MM.1S (cell line): ENCODE measurements around the gene KPNA4.
"Not testable (repeated sequence)": the region's sequence is repeated elsewhere in the genome, so short reads cannot be mapped to it uniquely, and the experiment has no call there.

Experiments used
- DNase-seq: peaks from one replicate; pipeline ENCODE4 v3.0.0-alpha.2; 2015
- H2AFZ ChIP-seq: fragments of 300-600 bp; sonication (generic); 2 replicates; pipeline ENCODE4 v1.6.0; 2016; ENCODE audit warnings: antibody characterized with exemption, low read length
- H3F3A ChIP-seq: fragments of 300-600 bp; sonication (generic); 2 replicates; pipeline ENCODE4 v1.6.1; 2016; ENCODE audit warnings: mild to moderate bottlenecking, antibody characterized with exemption, low read length, moderate library complexity, mixed read lengths; ENCODE audit not compliant: insufficient read depth
- H3K27ac ChIP-seq: fragments of 300-600 bp; sonication (generic); 2 replicates; pipeline ENCODE4 v1.5.1; 2016; ENCODE audit warnings: mild to moderate bottlenecking, low read length
- H3K27me3 ChIP-seq: fragments of 300-600 bp; sonication (generic); replicated peaks from 2 replicates; pipeline ENCODE4 v1.6.0; 2016; ENCODE audit warnings: low read length; ENCODE audit not compliant: insufficient read depth
- H3K36me3 ChIP-seq: fragments of 300-600 bp; sonication (generic); replicated peaks from 2 replicates; pipeline ENCODE4 v1.6.1; 2016; ENCODE audit warnings: mild to moderate bottlenecking, low read length, mixed read lengths; ENCODE audit not compliant: insufficient read depth
- H3K4me1 ChIP-seq: fragments of 300-600 bp; sonication (generic); 2 replicates; pipeline ENCODE4 v1.6.1; 2016; ENCODE audit warnings: low read length, mixed read lengths
- H3K4me2 ChIP-seq: fragments of 300-600 bp; sonication (generic); 2 replicates; pipeline ENCODE4 v1.6.0; 2016; ENCODE audit warnings: low read depth, low read length
- H3K4me3 ChIP-seq: fragments of 300-600 bp; sonication (generic); 2 replicates; pipeline ENCODE4 v1.5.1; 2016; ENCODE audit warnings: low read length, mixed read lengths
- H3K79me2 ChIP-seq: fragments of 300-600 bp; sonication (generic); 2 replicates; pipeline ENCODE4 v1.6.1; 2016; ENCODE audit warnings: mixed run types, low read length, mixed read lengths
- H3K9ac ChIP-seq: fragments of 300-600 bp; sonication (generic); 2 replicates; pipeline ENCODE4 v1.6.1; 2016; ENCODE audit warnings: low read length, mixed read lengths
- H3K9me2 ChIP-seq: fragments of 300-600 bp; sonication (generic); replicated peaks from 2 replicates; pipeline ENCODE4 v1.6.1; 2016; ENCODE audit warnings: mild to moderate bottlenecking, low read length, mixed read lengths; ENCODE audit not compliant: insufficient read depth
- H3K9me3 ChIP-seq: fragments of 300-600 bp; sonication (generic); replicated peaks from 2 replicates; pipeline ENCODE4 v1.6.1; 2016; ENCODE audit warnings: mild to moderate bottlenecking, low read length, mixed read lengths; ENCODE audit not compliant: insufficient read depth
- H4K20me1 ChIP-seq: fragments of 300-600 bp; sonication (generic); 2 replicates; pipeline ENCODE4 v1.6.1; 2016; ENCODE audit warnings: mild to moderate bottlenecking, low read length, moderate library complexity, mixed read lengths; ENCODE audit not compliant: insufficient read depth
- EZH2 ChIP-seq: fragments of 300-600 bp; sonication (generic); optimal IDR thresholded peaks from 2 replicates; pipeline ENCODE3; 2017; ENCODE audit warnings: low read depth, mild to moderate bottlenecking, antibody characterized with exemption, low read length, mixed read lengths
- EZH2phosphoT487 ChIP-seq: fragments of 300-600 bp; sonication (generic); IDR thresholded peaks from 2 replicates; pipeline ENCODE4 v1.6.1; 2018; ENCODE audit warnings: antibody characterized with exemption, low read length
- TF ChIP-seq, protein P1 (sequence below): fragments of 300-600 bp; sonication (generic); IDR thresholded peaks from 2 replicates; pipeline ENCODE4 v1.5.1; 2016; ENCODE audit warnings: antibody characterized with exemption, low read length, mixed read lengths

The KPNA4 gene

DNA sequence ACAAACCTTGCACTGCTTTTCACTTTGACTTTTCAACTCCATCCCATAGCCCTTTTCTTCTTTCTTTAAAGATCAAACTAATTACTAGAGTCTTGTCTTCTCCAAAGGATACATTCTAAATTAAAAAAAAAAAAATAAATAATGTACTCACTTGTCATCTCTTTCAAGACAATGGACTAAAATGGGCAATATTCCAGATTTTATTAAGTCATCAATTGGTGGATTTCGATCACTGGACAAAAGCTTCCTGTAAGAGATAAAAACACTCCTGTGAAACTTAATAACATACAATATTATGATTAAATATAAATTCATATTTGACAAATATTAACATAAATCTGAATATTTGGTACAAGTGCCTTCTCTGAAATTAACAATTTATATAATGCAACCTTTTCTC is 34.1 kb downstream of the KPNA4 start:
- no peaks in the 10 kb centered on the region for H3F3A ChIP-seq
- no peaks in the 10 kb centered on the region for H3K9me2 ChIP-seq
- H3K27me3 ChIP-seq = no peaks in the 10 kb centered on the region
- H3K4me2 ChIP-seq = no peak overlapping the region
- peaks cover 18% of the 10 kb centered on the region; the same call in 1 of the 2 replicates for H3K36me3 ChIP-seq
- TF ChIP-seq EZH2phosphoT487 (no peak), EZH2 (no peak)
- TF ChIP-seq, protein P1, sequence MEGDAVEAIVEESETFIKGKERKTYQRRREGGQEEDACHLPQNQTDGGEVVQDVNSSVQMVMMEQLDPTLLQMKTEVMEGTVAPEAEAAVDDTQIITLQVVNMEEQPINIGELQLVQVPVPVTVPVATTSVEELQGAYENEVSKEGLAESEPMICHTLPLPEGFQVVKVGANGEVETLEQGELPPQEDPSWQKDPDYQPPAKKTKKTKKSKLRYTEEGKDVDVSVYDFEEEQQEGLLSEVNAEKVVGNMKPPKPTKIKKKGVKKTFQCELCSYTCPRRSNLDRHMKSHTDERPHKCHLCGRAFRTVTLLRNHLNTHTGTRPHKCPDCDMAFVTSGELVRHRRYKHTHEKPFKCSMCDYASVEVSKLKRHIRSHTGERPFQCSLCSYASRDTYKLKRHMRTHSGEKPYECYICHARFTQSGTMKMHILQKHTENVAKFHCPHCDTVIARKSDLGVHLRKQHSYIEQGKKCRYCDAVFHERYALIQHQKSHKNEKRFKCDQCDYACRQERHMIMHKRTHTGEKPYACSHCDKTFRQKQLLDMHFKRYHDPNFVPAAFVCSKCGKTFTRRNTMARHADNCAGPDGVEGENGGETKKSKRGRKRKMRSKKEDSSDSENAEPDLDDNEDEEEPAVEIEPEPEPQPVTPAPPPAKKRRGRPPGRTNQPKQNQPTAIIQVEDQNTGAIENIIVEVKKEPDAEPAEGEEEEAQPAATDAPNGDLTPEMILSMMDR = no peak
- H3K9ac ChIP-seq = no peak overlapping the region
- no peaks in the 10 kb centered on the region for H3K4me1 ChIP-seq
- no peak overlapping the region for H2AFZ ChIP-seq
- no peak for DNase-seq
- H3K4me3 ChIP-seq = no peak overlapping the region
- H4K20me1 ChIP-seq = 0 out of 2 replicates have a peak, but pooled peaks cover 3% of the 10 kb centered on the region
- no peak overlapping the region for H3K27ac ChIP-seq
- H3K79me2 ChIP-seq = peaks cover 5% of the 10 kb centered on the region; the same call in 1 of the 2 replicates
- no peaks in the 10 kb centered on the region for H3K9me3 ChIP-seq

DNA sequence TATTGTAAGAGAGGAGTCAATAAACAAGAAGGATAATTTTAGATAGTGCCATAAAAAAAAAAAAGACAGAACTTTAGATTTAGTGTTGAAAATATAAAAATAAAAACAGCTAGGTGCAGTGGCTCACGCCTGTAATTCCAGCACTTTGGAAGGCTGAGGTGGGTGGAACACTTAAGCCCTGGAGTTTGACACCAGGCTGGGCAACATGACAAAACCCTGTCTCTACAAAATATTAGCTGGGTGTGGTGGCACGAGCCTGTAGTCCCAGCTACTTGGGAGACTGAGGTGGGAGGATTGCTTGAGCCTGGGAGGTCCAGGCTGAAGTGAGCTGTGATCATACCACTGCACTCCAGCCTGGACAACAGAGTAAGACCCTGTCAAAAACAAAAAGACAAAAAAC is 49.0 kb downstream of the KPNA4 start:
- H3K9ac ChIP-seq, H3K4me1 ChIP-seq, H3K27me3 ChIP-seq, H3K4me3 ChIP-seq, H3F3A ChIP-seq, H3K27ac ChIP-seq, H4K20me1 ChIP-seq, H3K9me3 ChIP-seq, H3K9me2 ChIP-seq, DNase-seq, H2AFZ ChIP-seq, H3K79me2 ChIP-seq, H3K4me2 ChIP-seq: not testable (repeated sequence)
- H3K36me3 ChIP-seq = peaks cover 12% of the 10 kb centered on the region; the same call in 1 of the 2 replicates

DNA sequence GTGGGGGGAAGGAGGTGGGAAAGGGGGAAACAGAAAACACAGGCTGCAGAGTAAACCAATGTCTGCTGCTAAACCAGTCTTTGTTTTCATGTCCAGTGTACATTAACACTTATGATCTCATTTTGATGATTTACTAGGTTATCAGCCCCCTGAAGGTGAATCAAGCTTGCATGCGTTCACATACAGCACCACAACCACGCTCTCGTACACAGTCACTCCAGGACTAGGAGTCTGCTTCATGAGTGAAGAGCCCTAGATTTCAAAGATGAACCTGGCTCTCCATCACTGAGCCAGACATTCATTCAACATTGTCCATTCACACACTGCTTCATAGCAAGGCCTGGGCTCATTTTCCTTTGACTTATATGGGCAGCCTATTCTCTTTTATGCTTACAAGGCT is 64.0 kb downstream of the KPNA4 start:
- H3K9me3 ChIP-seq = no peaks in the 10 kb centered on the region
- H2AFZ ChIP-seq = no peak overlapping the region
- TF ChIP-seq EZH2 = no peak
- TF ChIP-seq, protein P1 = no peak
- no peak for TF ChIP-seq EZH2phosphoT487
- peaks cover 5% of the 10 kb centered on the region for H3K36me3 ChIP-seq
- H3K79me2 ChIP-seq = no peaks in the 10 kb centered on the region
- no peaks in the 10 kb centered on the region for H3F3A ChIP-seq
- H3K4me2 ChIP-seq = no peak overlapping the region
- H3K4me1 ChIP-seq = no peaks in the 10 kb centered on the region
- H3K9ac ChIP-seq = no peak overlapping the region
- H3K4me3 ChIP-seq = no peak overlapping the region
- H3K27me3 ChIP-seq = no peaks in the 10 kb centered on the region
- H4K20me1 ChIP-seq = no peaks in the 10 kb centered on the region
- DNase-seq = no peak
- H3K9me2 ChIP-seq = no peaks in the 10 kb centered on the region
- H3K27ac ChIP-seq = no peak overlapping the region

DNA sequence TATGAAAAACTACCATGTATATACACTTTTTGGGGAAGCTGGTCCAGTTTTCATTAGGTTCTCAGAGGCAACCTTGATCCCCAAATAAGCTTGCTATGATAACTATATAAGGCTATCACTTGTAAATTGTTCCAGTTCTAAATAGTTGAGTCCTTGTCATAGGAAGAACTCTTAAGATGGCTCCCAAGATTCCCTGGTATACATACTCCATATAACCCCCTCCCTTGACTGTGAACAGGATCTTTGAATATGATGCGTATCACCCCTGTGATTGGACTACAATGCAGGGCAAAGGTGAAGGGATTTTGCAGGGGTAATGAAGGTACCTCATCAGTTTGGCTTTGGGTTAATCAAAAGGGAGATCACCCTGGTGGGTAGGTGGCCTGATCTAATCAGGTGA is 67.2 kb downstream of the KPNA4 start:
- no peak for DNase-seq

More for the DNA sequence above, 67.2 kb downstream of the KPNA4 start:
- H3K4me1 ChIP-seq = no peaks in the 10 kb centered on the region
- H3K9me2 ChIP-seq = no peaks in the 10 kb centered on the region
- H3K27ac ChIP-seq = no peak overlapping the region
- no peak overlapping the region for H3K4me3 ChIP-seq
- no peak overlapping the region for H2AFZ ChIP-seq
- H3K36me3 ChIP-seq = peaks cover 5% of the 10 kb centered on the region
- no peak overlapping the region for H3K4me2 ChIP-seq
- no peak overlapping the region for H3K9ac ChIP-seq
- no peaks in the 10 kb centered on the region for H4K20me1 ChIP-seq
- no peaks in the 10 kb centered on the region for H3F3A ChIP-seq
- no peak for TF ChIP-seq EZH2
- no peak for TF ChIP-seq EZH2phosphoT487
- TF ChIP-seq, protein P1 = no peak
- H3K9me3 ChIP-seq = no peaks in the 10 kb centered on the region
- H3K79me2 ChIP-seq = no peaks in the 10 kb centered on the region
- no peaks in the 10 kb centered on the region for H3K27me3 ChIP-seq
